Measurements from ENCODE around the gene EEF2K. TPM values are rescaled to one million over a fixed set of nuclear protein-coding genes. Genes with fewer than 3 reads are reported as not detected.

Gene EEF2K
- total RNA-seq, 1 experiment from 2014 or later: 9.1 TPM

DNA sequence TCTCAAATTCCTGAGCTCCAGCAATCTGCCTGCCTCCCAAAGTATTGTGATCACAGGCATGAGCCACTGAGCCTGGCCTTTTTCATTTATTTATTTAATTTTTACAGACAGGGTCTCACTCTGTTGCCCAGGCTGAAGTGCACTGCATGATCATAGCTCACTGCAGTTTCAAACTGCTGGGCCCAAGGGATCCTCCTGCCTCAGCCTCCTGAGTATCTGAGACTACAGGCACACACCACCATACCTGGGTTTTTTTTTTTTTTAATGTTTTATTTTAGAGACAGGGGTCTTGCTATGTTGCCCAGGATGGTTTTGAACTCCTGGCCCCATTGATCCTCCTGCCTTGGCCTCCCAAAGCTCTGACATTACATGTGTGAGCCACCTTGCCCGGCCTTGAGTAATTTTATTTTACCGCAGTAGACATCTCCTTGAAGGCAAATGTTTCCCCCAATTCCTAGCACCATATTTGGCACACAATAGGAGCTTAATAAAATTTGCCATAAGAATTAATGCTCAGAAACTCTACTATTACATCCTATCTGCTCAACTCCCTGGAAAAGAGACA, 1.9 kb upstream of the EEF2K start:
- H2AFZ ChIP-seq (ENCODE audit: low read length): no peak overlapping the region
- H4K20me1 ChIP-seq (ENCODE audit: low read length): peaks cover 12% of the 10 kb centered on the region; the same call in 1 of the 2 replicates
- no peaks in the 10 kb centered on the region for H3K9me3 ChIP-seq (ENCODE audit: low read length)
- peaks cover 31% of the 10 kb centered on the region for H3K79me2 ChIP-seq (ENCODE audit: low read length)
- no peak overlapping the region for H3K4me2 ChIP-seq (ENCODE audit: low read length)
- TF ChIP-seq, protein P1, sequence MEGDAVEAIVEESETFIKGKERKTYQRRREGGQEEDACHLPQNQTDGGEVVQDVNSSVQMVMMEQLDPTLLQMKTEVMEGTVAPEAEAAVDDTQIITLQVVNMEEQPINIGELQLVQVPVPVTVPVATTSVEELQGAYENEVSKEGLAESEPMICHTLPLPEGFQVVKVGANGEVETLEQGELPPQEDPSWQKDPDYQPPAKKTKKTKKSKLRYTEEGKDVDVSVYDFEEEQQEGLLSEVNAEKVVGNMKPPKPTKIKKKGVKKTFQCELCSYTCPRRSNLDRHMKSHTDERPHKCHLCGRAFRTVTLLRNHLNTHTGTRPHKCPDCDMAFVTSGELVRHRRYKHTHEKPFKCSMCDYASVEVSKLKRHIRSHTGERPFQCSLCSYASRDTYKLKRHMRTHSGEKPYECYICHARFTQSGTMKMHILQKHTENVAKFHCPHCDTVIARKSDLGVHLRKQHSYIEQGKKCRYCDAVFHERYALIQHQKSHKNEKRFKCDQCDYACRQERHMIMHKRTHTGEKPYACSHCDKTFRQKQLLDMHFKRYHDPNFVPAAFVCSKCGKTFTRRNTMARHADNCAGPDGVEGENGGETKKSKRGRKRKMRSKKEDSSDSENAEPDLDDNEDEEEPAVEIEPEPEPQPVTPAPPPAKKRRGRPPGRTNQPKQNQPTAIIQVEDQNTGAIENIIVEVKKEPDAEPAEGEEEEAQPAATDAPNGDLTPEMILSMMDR (conservative IDR thresholded peaks at IDR 0.05; ENCODE audit: low read depth, low read length): no peak
- TF ChIP-seq EZH2phosphoT487 (IDR thresholded peaks at IDR 0.05; ENCODE audit: borderline replicate concordance, low read length) (no peak), EZH2 (IDR thresholded peaks at IDR 0.05; ENCODE audit: low read length, unreplicated experiment) (no peak)
- H3K4me3 ChIP-seq (ENCODE audit: low read length): no peak overlapping the region
- H3K9ac ChIP-seq (ENCODE audit: low read length): no peak overlapping the region
- no peaks in the 10 kb centered on the region for H3K36me3 ChIP-seq (ENCODE audit: low read depth, low read length)
- ChIA-PET CTCF (no interaction called here), POLR2A (ENCODE audit: unreplicated experiment) (no interaction called here)
- H3K9me2 ChIP-seq (replicated peaks; ENCODE audit: low read length): no peaks in the 10 kb centered on the region
- no peak for ATAC-seq
- no peak for DNase-seq
- no peaks in the 10 kb centered on the region for H3F3A ChIP-seq (ENCODE audit: low read length, unreplicated experiment)
- BruUV-seq (replicated peaks): no TSS peak
- no peak overlapping the region for H3K27ac ChIP-seq (ENCODE audit: low read length)
- H3K4me1 ChIP-seq (ENCODE audit: insufficient read depth, low read length): peaks cover 22% of the 10 kb centered on the region
- intact Hi-C loops (cut with micrococcal nuclease): no loop called here
- no peaks in the 10 kb centered on the region for H3K27me3 ChIP-seq (ENCODE audit: low read length)

DNA sequence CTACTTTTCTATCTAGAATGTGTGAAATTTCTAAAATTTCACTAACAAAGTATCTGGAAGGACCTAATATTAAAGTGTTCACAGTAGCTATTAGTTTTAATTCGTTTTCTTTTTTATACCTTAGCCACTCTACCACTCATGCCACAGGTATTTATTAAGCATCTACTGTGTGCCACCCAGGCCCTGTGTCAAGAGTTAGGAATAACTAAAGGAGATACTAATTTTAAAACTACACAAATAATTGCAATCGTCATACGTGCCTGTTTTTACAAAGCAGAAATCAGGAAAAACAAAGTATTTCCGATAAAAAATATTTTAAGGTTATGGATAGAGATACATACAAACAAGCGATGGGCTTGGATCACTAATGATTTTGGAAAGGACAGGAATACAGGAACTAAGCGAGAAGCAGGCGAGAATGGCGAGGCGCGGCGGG, 483 bp upstream of the EEF2K start:
- H3K79me2 ChIP-seq (ENCODE audit: low read length): peaks cover 45% of the 10 kb centered on the region
- no peaks in the 10 kb centered on the region for H3F3A ChIP-seq (ENCODE audit: low read length, unreplicated experiment)
- H3K4me2 ChIP-seq (ENCODE audit: low read length): peak overlapping the region; percentile 87
- POLR2A ChIA-PET (ENCODE audit: unreplicated experiment): interaction anchor here (0.5 to 0.6 kb wide), 2 partner anchors 93 to 692 kb away, joined by 3 read pairs; no protein-coding TSS in a partner anchor
- H3K4me1 ChIP-seq (ENCODE audit: insufficient read depth, low read length): peaks cover 14% of the 10 kb centered on the region
- H3K4me3 ChIP-seq (ENCODE audit: low read length): peak overlapping the region; percentile 64
- intact Hi-C loops (cut with micrococcal nuclease): loop anchor here (1.0 kb wide), 1 partner anchor 92 kb away; the partner anchor contains the start of gene POLR3E
- TSS peak; percentile 98 for BruUV-seq (replicated peaks)
- no peak for TF ChIP-seq EZH2 (IDR thresholded peaks at IDR 0.05; ENCODE audit: low read length, unreplicated experiment)
- TF ChIP-seq EZH2phosphoT487 (IDR thresholded peaks at IDR 0.05; ENCODE audit: borderline replicate concordance, low read length): no peak
- TF ChIP-seq, protein P1 (conservative IDR thresholded peaks at IDR 0.05; ENCODE audit: low read depth, low read length): no peak
- no peaks in the 10 kb centered on the region for H3K9me2 ChIP-seq (replicated peaks; ENCODE audit: low read length)
- H3K36me3 ChIP-seq (ENCODE audit: low read depth, low read length): no peaks in the 10 kb centered on the region
- no peaks in the 10 kb centered on the region for H3K27me3 ChIP-seq (ENCODE audit: low read length)
- H3K27ac ChIP-seq (ENCODE audit: low read length): peak overlapping the region; percentile 68
- no peak for ATAC-seq
- no peak for DNase-seq
- peak overlapping the region; percentile 71 for H3K9ac ChIP-seq (ENCODE audit: low read length)
- H2AFZ ChIP-seq (ENCODE audit: low read length): peak overlapping the region; percentile 87
- H4K20me1 ChIP-seq (ENCODE audit: low read length): peaks cover 12% of the 10 kb centered on the region; the same call in 1 of the 2 replicates
- no peaks in the 10 kb centered on the region for H3K9me3 ChIP-seq (ENCODE audit: low read length)
- CTCF ChIA-PET: interaction anchor here (0.6 kb wide), 1 partner anchor 208 kb away, joined by 4 read pairs; no protein-coding TSS in a partner anchor
